SK-N-SH (cell line): ENCODE data around the gene PCDHGA1.

Experiments used
- EP300 ChIP-seq, 2 experiments: IDR thresholded peaks; 2 replicates each; pipeline versions ENCODE4 v1.4.0 to v1.6.1; 2012; ENCODE audit warnings: borderline replicate concordance in 1 of 2, low read depth in 1 of 2, low read length in 1 of 2
- FOXJ3 ChIP-seq: sonication (generic); formaldehyde crosslinking; IDR thresholded peaks from 2 replicates; pipeline ENCODE4 v1.5.1; 2020; ENCODE audit warnings: mild to moderate bottlenecking, missing genetic modification reagents
- TCF12 ChIP-seq: IDR thresholded peaks from 2 replicates; pipeline ENCODE4 v1.4.0; 2012
- TF ChIP-seq, protein P1 (sequence below): fragments of 200-600 bp; sonication (generic); IDR thresholded peaks from 2 replicates; pipeline ENCODE4 v1.6.1; 2017; ENCODE audit warnings: antibody characterized with exemption, mild to moderate bottlenecking, moderate library complexity
- TF ChIP-seq, protein P2 (sequence below): IDR thresholded peaks from 2 replicates; pipeline ENCODE4; 2012
- TF ChIP-seq, protein P3 (sequence below): IDR thresholded peaks from 2 replicates; pipeline ENCODE4 v1.4.0; 2012; ENCODE audit warnings: low read depth
- TF ChIP-seq, protein P4 (sequence below): IDR thresholded peaks from 2 replicates; pipeline ENCODE4 v1.6.1; 2012; ENCODE audit warnings: mild to moderate bottlenecking, low read depth, low read length, moderate library complexity

DNA sequence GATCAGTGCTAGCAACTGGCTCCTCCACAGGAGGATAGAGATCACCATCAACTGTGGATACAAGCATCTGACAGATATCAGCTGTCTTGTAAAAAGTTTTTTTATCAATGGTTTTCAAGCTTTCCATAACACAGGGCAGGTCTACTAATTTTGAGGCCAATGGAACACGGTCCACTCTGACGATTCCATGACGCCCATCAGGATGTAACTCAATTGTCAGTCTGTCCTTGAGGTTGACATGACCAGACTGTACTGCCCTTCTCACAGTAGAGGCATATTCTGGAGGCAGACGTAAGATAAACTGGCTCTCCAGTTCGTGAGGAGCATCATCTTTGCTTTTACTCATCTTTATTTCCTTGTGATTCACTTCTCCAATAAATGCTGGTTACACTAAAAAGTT lies 10.6 kb upstream of the PCDHGA1 start:
- TF ChIP-seq, protein P1, sequence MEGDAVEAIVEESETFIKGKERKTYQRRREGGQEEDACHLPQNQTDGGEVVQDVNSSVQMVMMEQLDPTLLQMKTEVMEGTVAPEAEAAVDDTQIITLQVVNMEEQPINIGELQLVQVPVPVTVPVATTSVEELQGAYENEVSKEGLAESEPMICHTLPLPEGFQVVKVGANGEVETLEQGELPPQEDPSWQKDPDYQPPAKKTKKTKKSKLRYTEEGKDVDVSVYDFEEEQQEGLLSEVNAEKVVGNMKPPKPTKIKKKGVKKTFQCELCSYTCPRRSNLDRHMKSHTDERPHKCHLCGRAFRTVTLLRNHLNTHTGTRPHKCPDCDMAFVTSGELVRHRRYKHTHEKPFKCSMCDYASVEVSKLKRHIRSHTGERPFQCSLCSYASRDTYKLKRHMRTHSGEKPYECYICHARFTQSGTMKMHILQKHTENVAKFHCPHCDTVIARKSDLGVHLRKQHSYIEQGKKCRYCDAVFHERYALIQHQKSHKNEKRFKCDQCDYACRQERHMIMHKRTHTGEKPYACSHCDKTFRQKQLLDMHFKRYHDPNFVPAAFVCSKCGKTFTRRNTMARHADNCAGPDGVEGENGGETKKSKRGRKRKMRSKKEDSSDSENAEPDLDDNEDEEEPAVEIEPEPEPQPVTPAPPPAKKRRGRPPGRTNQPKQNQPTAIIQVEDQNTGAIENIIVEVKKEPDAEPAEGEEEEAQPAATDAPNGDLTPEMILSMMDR: no peak
- TF ChIP-seq TCF12 (no peak), FOXJ3 (CRISPR knock-in tag) (no peak), EP300 (IDR thresholded peaks at IDR 0.05; ENCODE audit: borderline replicate concordance in 1 of 2, low read depth in 1 of 2, low read length in 1 of 2) (no peak)
- TF ChIP-seq, protein P2, sequence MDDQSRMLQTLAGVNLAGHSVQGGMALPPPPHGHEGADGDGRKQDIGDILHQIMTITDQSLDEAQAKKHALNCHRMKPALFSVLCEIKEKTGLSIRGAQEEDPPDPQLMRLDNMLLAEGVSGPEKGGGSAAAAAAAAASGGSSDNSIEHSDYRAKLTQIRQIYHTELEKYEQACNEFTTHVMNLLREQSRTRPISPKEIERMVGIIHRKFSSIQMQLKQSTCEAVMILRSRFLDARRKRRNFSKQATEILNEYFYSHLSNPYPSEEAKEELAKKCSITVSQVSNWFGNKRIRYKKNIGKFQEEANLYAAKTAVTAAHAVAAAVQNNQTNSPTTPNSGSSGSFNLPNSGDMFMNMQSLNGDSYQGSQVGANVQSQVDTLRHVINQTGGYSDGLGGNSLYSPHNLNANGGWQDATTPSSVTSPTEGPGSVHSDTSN: no peak
- TF ChIP-seq, protein P3, sequence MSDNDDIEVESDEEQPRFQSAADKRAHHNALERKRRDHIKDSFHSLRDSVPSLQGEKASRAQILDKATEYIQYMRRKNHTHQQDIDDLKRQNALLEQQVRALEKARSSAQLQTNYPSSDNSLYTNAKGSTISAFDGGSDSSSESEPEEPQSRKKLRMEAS: no peak
- TF ChIP-seq, protein P4, sequence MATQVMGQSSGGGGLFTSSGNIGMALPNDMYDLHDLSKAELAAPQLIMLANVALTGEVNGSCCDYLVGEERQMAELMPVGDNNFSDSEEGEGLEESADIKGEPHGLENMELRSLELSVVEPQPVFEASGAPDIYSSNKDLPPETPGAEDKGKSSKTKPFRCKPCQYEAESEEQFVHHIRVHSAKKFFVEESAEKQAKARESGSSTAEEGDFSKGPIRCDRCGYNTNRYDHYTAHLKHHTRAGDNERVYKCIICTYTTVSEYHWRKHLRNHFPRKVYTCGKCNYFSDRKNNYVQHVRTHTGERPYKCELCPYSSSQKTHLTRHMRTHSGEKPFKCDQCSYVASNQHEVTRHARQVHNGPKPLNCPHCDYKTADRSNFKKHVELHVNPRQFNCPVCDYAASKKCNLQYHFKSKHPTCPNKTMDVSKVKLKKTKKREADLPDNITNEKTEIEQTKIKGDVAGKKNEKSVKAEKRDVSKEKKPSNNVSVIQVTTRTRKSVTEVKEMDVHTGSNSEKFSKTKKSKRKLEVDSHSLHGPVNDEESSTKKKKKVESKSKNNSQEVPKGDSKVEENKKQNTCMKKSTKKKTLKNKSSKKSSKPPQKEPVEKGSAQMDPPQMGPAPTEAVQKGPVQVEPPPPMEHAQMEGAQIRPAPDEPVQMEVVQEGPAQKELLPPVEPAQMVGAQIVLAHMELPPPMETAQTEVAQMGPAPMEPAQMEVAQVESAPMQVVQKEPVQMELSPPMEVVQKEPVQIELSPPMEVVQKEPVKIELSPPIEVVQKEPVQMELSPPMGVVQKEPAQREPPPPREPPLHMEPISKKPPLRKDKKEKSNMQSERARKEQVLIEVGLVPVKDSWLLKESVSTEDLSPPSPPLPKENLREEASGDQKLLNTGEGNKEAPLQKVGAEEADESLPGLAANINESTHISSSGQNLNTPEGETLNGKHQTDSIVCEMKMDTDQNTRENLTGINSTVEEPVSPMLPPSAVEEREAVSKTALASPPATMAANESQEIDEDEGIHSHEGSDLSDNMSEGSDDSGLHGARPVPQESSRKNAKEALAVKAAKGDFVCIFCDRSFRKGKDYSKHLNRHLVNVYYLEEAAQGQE: no peak
